ENCODE results near the gene SOX18. TPM values are rescaled to one million over a fixed set of nuclear protein-coding genes. Genes with fewer than 3 reads are reported as not detected.
A peak's percentile ranks its signal among the peaks of the same experiment; 100 is the strongest.

Gene SOX18
- total and polyA plus RNA-seq, 2 experiments from 2014 or later = 0.21 TPM; not detected in 1

- H2AFZ ChIP-seq = peak within 1 kb of the TSS; percentile 93
- peaks cover 22% of the 10 kb centered on the region; the same call in 1 of the 2 replicates for H3K4me1 ChIP-seq (ENCODE audit: insufficient read depth)
- no peak for TF ChIP-seq JUNB (IDR thresholded peaks at IDR 0.05; ENCODE audit: unreplicated experiment)
- no peak for TF ChIP-seq ZNF114 (CRISPR knock-in tag; IDR thresholded peaks at IDR 0.05)
- TF ChIP-seq POLR2AphosphoS5 (IDR thresholded peaks at IDR 0.05; ENCODE audit: low read depth) = peak; percentile 57; the same call in 1 of the 2 replicates
- TF ChIP-seq CREB1 (CRISPR knock-in tag; IDR thresholded peaks at IDR 0.05; ENCODE audit: low read depth) = no peak
- no peak for TF ChIP-seq ZNF331 (CRISPR knock-in tag; IDR thresholded peaks at IDR 0.05; ENCODE audit: low read depth)
- TF ChIP-seq REST (IDR thresholded peaks at IDR 0.05; ENCODE audit: unreplicated experiment) = no peak
- no peak for TF ChIP-seq CTCF (conservative IDR thresholded peaks at IDR 0.05; ENCODE audit: low read depth in 2 of 2)
- no peak for TF ChIP-seq ZNF462 (CRISPR knock-in tag; IDR thresholded peaks at IDR 0.05)
- no peak for TF ChIP-seq ETS1 (IDR thresholded peaks at IDR 0.05)
- no peak within 1 kb of the TSS for H3K27ac ChIP-seq (ENCODE audit: low read depth)
- peak within 1 kb of the TSS; percentile 75 for H3K4me3 ChIP-seq
- DNase-seq (ENCODE audit: low spot score) = peak; percentile 77
- peaks cover 37% of the 10 kb centered on the region for H3K27me3 Mint-ChIP-seq (ENCODE audit: insufficient read depth, low read depth, poor library complexity)
- H3F3A ChIP-seq (replicated peaks; ENCODE audit: low read depth) = 0 out of 2 replicates have a peak, but pooled peaks cover 7% of the 10 kb centered on the region
- peak; percentile 21 for ATAC-seq
- no peaks in the 10 kb centered on the region for H3K36me3 ChIP-seq (ENCODE audit: insufficient read depth)
- 0 out of 3 replicates have a peak, but pooled peaks cover 3% of the 10 kb centered on the region for H3K9me3 Mint-ChIP-seq
- H4K20me1 ChIP-seq (replicated peaks; ENCODE audit: insufficient read depth) = no peaks in the 10 kb centered on the region
- H3K4me2 ChIP-seq = peak within 1 kb of the TSS; percentile 88
- no peak within 1 kb of the TSS for H3K27ac Mint-ChIP-seq
- no peaks in the 10 kb centered on the region for H3K79me2 ChIP-seq (replicated peaks; ENCODE audit: insufficient read depth)
- peaks cover 35% of the 10 kb centered on the region for H3K27me3 ChIP-seq (ENCODE audit: insufficient read depth)
- peaks cover 33% of the 10 kb centered on the region for H3K4me1 Mint-ChIP-seq
- peak within 1 kb of the TSS; percentile 77 for H3K4me3 Mint-ChIP-seq
- H3K9me2 ChIP-seq (ENCODE audit: insufficient read depth) = no peaks in the 10 kb centered on the region
- H3K36me3 Mint-ChIP-seq (ENCODE audit: low read depth) = no peaks in the 10 kb centered on the region; the same call in 2 of the 3 replicates
These were observed 30.0 kb upstream of the SOX18 start, which contains the start of gene RGS19 for GRCh38 chr20:64079273-64080012. RGS19 (minus strand) TSS chr20:64079518; CDS start chr20:64076886, 2,632 bp downstream.

Measured in GM23338 (cell line).